ENCODE results near the gene RAB17. TPM values are rescaled to one million over a fixed set of nuclear protein-coding genes. Genes with fewer than 3 reads are reported as not detected.

RAB17 gene
- total RNA-seq, 2 experiments from 2014 or later: 0.31 to 0.40 TPM

DNA sequence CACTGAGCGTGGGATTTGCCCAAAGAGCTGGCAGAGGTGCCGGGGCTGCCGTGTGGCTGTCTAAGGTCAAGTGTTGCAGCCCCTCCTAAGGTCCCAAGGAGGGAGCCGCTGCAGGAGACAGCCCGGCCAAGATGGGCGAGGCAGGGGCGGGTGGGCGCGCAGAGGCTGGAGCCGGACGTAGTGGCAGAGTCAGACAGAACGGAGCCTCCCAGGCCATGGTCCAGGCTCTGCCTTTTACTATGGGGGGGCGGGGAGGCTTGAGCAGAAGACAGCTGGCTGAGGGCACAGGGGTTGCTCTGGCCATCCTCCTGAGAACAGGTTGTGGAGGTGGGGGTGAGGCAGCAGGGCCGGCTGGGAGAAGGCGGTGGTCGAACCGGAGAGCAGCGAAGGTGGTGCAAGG is 51.6 kb downstream of the RAB17 start:
- Mint-ChIP-seq H3K9me3 (no peaks in the 10 kb centered on the region), H3K4me3 (no peak overlapping the region), H3K4me1 (no peaks in the 10 kb centered on the region), H3K36me3 (no peaks in the 10 kb centered on the region), H3K27ac (no peak overlapping the region), H3K27me3 (no peaks in the 10 kb centered on the region)
- no peak for DNase-seq

DNA sequence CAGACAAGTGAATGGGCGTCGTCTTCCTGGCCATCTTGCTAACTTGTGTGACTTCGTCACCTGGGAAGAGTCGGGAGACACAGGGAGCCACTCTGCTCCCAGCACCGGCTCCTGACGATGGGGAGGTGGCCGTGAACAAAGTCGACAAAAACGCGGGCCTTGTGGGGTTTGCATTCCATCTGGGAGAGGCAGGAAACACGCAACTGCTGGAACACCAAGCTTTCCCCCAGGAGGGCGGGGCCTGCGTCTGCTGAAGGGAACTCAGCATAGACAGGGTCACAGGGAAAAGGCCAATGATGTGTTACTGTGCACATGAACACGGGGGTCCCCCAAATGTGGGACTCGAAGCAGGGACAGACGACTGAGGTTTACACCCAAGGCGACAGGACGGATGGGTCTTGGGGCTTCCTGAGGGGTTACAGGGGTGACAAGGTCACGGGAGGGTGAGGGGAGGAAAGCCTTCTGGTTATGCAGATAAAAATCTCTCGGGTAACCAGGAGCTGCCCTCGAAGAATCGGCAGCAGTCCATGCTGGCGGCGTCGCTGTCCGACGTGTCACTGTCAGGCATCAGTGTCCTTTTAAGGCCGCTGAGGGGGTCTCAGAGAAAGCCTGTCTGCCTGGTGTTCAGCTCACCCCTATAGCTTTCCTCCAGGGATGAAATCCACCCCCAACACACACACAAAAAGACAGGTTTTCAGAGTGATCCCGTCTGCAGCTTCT is 52.4 kb downstream of the RAB17 start:
- no peaks in the 10 kb centered on the region for H3K4me1 Mint-ChIP-seq
- no peaks in the 10 kb centered on the region for H3K36me3 Mint-ChIP-seq
- no peak for DNase-seq
- H3K27me3 Mint-ChIP-seq: no peaks in the 10 kb centered on the region
- no peak overlapping the region for H3K4me3 Mint-ChIP-seq
- no peak overlapping the region for H3K27ac Mint-ChIP-seq
- no peaks in the 10 kb centered on the region for H3K9me3 Mint-ChIP-seq

DNA sequence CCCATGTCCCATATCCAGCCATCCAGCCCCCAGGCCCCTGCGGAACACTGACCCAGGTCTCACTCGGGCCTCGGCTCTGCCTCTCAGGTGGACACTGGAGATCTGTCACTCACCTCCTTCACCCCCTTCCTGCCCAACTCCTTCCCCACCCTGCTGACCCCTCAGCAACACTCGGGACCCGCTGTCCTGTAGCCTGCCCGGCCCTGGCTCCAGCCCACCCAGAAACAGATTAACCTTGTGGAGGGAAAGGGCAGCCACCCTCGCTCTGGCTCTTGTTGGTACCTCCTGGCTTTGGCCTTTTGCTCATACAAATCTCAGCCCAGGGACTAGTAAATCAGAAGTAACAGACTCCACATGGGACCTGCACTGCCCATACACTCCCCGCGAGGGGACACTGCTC is 53.9 kb downstream of the RAB17 start:
- no peaks in the 10 kb centered on the region for H3K9me3 Mint-ChIP-seq
- H3K27ac Mint-ChIP-seq: no peak overlapping the region

DNA sequence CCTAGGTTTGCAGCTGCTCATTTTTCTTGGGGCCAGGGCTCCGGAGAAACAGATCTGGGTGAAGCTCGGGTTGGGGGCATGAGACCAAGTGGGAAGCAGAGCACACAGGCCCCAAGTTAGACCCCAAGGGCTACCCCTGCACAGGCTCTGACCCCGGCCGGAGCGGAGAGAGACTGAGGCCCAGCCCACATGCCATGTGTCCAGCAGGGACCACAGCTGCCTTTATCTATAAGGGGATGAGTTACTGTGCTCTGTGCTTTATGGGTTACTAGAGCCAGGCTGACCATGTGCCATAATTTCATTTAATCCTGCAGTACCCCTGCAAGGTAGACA is 54.5 kb downstream of the RAB17 start:
- H3K27ac Mint-ChIP-seq: no peak overlapping the region
- DNase-seq: no peak
- H3K27me3 Mint-ChIP-seq: no peaks in the 10 kb centered on the region

More for the DNA sequence above, 53.9 kb downstream of the RAB17 start:
- H3K36me3 Mint-ChIP-seq: no peaks in the 10 kb centered on the region
- no peaks in the 10 kb centered on the region for H3K27me3 Mint-ChIP-seq
- no peak overlapping the region for H3K4me3 Mint-ChIP-seq
- DNase-seq: no peak
- no peaks in the 10 kb centered on the region for H3K4me1 Mint-ChIP-seq

DNA sequence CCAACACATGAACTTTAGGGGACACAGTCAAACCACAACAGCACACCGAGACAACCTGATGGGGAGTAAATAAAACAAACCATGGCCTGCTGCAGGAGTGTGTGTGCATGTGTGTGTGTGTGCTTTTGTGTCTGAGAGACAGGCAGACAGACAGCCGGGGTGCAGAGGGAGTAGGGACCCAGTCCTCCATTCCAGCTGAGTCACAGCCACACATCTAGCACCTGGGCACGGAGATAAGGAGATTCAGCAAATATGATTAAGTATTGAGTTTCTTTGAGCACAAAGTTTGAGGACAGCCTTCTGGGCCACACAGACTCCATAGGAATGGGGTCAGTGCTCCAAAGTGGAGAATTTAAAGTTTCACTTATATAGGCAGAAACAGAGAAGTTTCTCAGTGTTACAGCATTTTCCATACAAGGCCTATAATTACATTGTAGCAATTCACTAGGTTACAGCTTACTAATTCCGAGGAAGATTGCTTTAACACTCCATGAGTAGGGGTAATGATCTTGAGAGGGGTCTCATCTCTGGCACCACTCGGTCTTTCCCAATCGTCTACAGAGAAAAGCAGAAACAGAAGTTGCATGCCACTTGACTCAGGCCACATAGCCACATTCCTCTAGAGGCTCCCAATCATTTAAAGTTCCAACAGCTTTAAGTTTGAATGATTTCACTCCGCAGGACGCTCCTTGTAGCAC is 55.0 kb downstream of the RAB17 start:
- Mint-ChIP-seq H3K9me3 (no peaks in the 10 kb centered on the region), H3K36me3 (no peaks in the 10 kb centered on the region), H3K4me1 (no peaks in the 10 kb centered on the region), H3K27ac (no peak overlapping the region), H3K27me3 (no peaks in the 10 kb centered on the region), H3K4me3 (no peak overlapping the region)
- DNase-seq: no peak

More for the DNA sequence above, 54.5 kb downstream of the RAB17 start:
- Mint-ChIP-seq H3K4me1 (no peaks in the 10 kb centered on the region), H3K9me3 (no peaks in the 10 kb centered on the region), H3K36me3 (no peaks in the 10 kb centered on the region), H3K4me3 (no peak overlapping the region)

DNA sequence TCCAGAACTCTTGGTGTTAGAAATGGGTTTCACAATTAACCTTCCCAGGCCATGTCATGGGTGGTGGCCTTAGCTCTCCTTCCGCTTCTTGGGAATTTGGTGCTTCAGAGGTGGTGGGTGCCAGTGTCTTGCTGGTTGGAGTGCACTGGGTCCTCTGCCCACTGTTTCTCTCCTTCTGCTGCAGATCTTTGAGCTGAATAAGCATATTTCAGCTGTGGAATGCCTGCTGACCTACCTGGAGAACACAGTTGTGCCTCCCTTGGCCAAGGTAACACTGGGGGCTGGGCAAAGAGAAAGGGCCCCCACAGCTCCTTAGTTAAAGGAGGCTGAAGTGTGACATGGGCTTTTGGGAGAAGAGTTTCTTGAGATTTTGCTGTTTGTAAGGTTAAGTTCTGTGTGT is 56.2 kb downstream of the RAB17 start:
- Mint-ChIP-seq H3K4me1 (no peaks in the 10 kb centered on the region), H3K27me3 (no peaks in the 10 kb centered on the region), H3K4me3 (no peak overlapping the region), H3K27ac (no peak overlapping the region), H3K36me3 (no peaks in the 10 kb centered on the region), H3K9me3 (no peaks in the 10 kb centered on the region)
- no peak for DNase-seq

DNA sequence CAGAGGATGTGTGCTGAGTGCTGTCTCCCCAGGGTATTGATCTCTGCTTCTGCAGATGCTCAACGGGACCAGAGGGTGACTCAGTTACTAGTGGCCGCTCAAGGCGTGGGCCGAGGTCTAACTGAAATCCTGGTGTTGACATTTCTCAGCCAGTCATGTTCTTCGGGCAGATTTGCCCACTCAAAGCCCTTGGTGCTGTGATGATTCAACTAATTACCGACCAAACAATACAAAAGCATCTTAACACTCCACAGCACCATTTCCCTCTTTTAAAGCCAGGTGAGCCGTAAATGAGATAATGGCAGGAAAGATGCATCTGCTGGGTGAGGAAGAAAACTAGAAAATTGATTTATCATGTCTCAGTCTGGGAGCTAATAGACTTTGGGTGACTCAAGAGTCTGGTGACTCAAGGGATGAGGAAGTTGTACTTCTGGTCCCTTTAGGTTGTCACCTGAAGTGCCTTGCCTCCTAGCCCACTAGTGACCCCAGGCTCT is 56.8 kb downstream of the RAB17 start:
- no peaks in the 10 kb centered on the region for H3K4me1 Mint-ChIP-seq
- no peaks in the 10 kb centered on the region for H3K27me3 Mint-ChIP-seq
- H3K36me3 Mint-ChIP-seq: no peaks in the 10 kb centered on the region
- H3K9me3 Mint-ChIP-seq: no peaks in the 10 kb centered on the region
- H3K27ac Mint-ChIP-seq: no peak overlapping the region
- no peak for DNase-seq
- H3K4me3 Mint-ChIP-seq: no peak overlapping the region

DNA sequence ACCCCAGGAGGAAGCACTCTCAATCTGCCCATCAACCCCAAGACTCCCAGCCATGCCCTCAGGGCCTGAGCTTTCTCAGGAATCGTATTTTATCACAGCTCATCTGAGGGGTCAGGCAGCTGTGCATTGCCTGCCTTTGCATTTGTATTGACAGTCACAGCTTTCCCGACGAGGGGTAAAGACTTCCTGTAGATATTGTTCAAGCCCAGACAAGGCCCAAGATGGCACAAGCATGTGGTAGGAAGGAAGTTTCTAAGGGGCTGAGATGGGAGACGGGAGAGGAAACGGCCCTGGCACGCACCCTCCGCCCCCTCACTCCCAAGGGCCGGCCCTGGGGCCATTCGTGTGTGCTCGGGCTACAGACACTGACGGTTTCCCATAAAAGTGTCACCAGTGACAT is 58.4 kb downstream of the RAB17 start:
- H3K4me3 Mint-ChIP-seq: no peak overlapping the region
- DNase-seq: no peak
- no peaks in the 10 kb centered on the region for H3K4me1 Mint-ChIP-seq
- no peak overlapping the region for H3K27ac Mint-ChIP-seq
- no peaks in the 10 kb centered on the region for H3K36me3 Mint-ChIP-seq
- H3K9me3 Mint-ChIP-seq: no peaks in the 10 kb centered on the region
- no peaks in the 10 kb centered on the region for H3K27me3 Mint-ChIP-seq

DNA sequence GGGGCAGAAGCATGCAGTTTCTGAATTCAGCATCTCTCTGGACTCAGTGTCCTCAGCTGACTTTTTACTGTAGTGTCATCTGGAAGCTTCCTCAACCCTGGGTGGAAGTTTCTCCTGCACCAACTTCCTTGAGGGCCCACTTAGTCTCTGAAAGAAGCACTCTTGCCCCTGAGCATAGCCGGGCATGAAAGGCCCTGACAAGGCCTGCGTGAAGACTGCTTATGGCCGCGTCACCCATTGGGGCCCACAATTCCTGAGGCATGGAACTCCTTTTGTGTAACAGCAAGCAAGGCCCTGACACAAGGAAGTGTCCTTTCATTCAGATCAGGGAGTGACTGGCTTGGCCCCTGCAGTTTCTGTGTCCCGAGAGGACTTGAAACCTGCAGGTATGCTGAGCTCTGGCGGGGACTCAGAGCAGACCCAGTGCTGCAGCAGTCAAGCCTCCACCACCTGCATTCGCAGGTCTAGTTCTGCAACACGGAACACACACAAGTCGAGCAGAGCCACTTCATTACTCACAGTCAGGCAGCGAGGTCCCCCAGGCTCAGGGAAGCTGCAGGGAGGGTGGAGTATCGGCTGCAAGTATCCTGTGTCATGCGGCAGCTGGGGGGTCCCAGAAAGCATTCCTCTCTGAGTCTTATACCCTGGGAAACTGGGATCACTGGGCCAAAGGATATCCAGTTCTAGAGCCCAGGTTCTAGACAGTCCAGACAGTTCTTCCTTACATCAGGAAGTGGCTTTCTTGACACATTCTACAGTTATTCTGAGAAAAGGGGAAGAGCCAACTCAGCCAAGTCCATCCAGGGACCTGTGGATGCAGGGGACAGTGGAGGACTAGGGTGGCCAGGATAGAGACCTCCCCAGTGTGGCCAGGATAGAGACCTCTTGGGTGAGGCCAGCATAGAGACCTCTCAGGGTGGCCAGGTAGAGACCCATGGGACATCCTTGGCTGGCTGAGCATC is 59.8 kb downstream of the RAB17 start:
- no peak overlapping the region for H3K4me3 Mint-ChIP-seq
- H3K27me3 Mint-ChIP-seq: no peaks in the 10 kb centered on the region
- H3K9me3 Mint-ChIP-seq: no peaks in the 10 kb centered on the region
- H3K27ac Mint-ChIP-seq: no peak overlapping the region
- no peaks in the 10 kb centered on the region for H3K4me1 Mint-ChIP-seq
- no peaks in the 10 kb centered on the region for H3K36me3 Mint-ChIP-seq
- DNase-seq: no peak

DNA sequence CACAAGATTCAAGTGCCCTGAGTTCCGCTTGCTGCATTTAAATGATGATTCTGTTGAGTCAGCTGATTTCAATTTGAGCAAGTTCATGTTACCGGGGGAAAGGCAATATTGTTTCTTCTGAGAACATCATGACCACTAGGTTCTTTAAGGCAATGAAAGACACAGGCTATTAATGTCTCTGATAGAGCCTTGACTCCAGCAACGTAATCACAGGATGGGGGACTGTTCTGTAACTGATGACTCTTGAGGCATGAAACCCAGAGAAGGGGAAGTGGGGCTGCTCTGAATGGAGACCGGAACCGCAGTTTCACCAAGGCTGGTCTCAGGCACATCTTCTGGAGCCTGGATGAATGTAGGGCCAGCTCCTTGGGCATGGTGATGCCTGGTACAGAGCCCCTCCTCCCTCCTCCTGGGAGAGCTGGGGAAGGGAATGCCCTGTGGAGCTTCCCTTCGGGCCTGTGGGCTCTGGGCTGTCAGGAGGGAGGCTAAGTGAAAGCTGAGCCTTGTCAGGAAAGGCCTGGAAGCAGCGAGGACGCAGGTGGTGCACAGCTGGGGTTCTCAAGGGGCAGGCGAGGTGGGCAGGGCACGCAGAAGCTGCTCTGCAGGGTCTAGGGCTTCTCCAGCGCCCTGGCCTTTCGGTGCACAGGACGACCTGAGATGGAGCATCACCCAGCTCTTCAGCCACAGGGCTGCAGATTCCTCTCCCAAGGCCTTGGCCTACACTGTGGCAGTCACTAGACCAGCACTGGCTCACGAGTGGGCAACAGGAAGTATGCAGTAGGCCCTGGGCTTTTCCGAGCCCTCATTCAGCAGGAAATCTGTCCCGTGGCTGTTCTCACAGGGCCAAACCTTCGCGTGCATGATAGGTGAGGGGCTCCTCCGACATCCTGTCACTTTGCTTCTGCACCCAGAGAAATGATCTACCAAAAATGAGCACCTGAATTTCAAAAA is 60.8 kb downstream of the RAB17 start:
- no peaks in the 10 kb centered on the region for H3K36me3 Mint-ChIP-seq
- no peak for DNase-seq
- H3K9me3 Mint-ChIP-seq: no peaks in the 10 kb centered on the region
- no peak overlapping the region for H3K27ac Mint-ChIP-seq
- no peaks in the 10 kb centered on the region for H3K27me3 Mint-ChIP-seq
- H3K4me3 Mint-ChIP-seq: no peak overlapping the region
- H3K4me1 Mint-ChIP-seq: no peaks in the 10 kb centered on the region

DNA sequence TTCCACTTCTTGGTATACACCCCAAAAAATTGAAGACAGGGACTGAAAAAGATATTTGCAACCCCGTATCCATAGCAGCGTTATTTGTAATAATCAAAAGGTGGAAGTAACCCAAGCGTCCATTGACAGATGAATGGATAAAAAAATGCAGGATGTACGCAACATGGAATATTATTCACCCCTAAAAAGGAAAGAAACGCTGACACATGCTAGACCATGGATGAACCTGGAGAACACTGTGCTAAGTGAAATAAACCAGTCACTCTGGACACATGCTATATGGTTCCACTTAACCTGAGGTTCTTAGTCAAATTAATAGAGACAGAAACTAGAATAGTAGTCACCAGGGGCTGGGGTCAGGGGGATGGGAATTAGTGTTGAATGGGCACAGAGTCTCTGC is 62.8 kb downstream of the RAB17 start:
- no peak for DNase-seq
- no peak overlapping the region for H3K4me3 Mint-ChIP-seq
- no peaks in the 10 kb centered on the region for H3K9me3 Mint-ChIP-seq
- no peaks in the 10 kb centered on the region for H3K36me3 Mint-ChIP-seq
- H3K27ac Mint-ChIP-seq: no peak overlapping the region
- no peaks in the 10 kb centered on the region for H3K4me1 Mint-ChIP-seq
- no peaks in the 10 kb centered on the region for H3K27me3 Mint-ChIP-seq

DNA sequence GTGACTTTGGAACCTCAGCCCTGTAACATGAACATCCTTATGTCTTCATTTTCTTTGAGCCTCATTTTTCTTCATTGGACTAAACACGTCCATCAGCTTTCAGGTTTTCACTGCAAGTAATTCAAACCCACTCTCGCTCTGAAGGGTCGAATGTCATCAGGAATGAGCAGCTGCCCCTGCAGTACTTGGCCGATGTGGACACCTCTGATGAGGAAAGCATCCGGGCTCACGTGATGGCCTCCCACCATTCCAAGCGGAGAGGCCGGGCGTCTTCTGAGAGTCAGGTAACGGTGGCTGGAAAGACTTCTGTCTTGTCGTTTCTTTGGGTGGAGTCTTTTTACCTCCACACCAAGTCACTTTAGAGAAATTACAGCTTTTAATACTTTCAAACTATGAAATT is 63.3 kb downstream of the RAB17 start:
- Mint-ChIP-seq H3K9me3 (no peaks in the 10 kb centered on the region), H3K27me3 (no peaks in the 10 kb centered on the region), H3K4me3 (no peak overlapping the region), H3K36me3 (no peaks in the 10 kb centered on the region), H3K27ac (no peak overlapping the region), H3K4me1 (no peaks in the 10 kb centered on the region)
- no peak for DNase-seq

DNA sequence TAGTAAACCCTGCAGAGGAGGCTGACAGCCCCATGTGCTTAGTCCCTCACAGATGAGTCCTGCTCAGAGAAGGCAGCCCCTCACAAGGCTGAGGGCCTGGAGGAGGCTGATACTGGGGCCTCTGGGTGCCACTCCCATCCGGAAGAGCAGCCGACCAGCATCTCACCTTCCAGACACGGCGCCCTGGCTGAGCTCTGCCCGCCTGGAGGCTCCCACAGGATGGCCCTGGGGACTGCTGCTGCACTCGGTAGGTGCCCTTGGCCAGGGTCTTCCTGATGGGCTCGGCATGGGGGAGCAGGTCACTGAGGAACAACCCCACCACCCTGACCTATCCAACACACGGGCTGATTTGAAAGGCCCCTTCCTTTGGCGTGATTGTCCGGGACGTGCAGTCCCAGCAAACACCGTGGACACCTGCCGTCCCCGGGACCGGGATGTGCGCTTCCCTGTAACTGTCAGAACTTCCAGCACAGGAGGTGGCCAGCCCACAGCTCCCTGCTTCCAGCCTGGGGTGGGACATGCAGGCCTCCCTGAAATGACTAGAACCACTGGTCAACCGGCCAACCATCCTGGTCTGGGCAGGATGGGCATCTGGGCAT is 64.9 kb downstream of the RAB17 start:
- H3K27ac Mint-ChIP-seq: no peak overlapping the region
- DNase-seq: no peak
- H3K27me3 Mint-ChIP-seq: no peaks in the 10 kb centered on the region
- H3K36me3 Mint-ChIP-seq: no peaks in the 10 kb centered on the region
- H3K4me1 Mint-ChIP-seq: no peaks in the 10 kb centered on the region
- no peaks in the 10 kb centered on the region for H3K9me3 Mint-ChIP-seq
- no peak overlapping the region for H3K4me3 Mint-ChIP-seq

DNA sequence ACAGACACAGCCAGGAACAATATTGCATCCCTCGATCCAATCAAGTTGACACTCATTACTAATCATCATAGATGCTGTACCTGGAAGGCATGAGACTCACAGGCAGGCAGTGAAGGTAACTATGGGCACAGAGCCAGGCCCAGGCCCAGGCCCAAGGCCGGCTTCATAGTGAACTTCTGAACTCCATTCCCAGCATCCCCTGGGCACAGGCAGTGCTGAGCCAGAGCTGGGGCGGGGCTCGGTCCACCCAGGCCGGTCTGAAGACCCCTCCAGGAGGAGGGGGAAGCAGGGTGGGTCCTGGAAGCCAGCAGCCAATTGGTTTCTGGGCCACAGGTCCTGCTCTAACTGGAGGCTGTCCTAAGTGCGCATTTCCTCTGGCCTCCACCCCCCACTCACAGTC is 65.9 kb downstream of the RAB17 start:
- no peaks in the 10 kb centered on the region for H3K4me1 Mint-ChIP-seq
- no peaks in the 10 kb centered on the region for H3K36me3 Mint-ChIP-seq
- H3K9me3 Mint-ChIP-seq: no peaks in the 10 kb centered on the region
- H3K27me3 Mint-ChIP-seq: no peaks in the 10 kb centered on the region
- H3K4me3 Mint-ChIP-seq: no peak overlapping the region
- no peak overlapping the region for H3K27ac Mint-ChIP-seq
- DNase-seq: no peak

Measured in activated naive CD8-positive, alpha-beta T cell treated with anti-CD3 and anti-CD28 coated beads for 36 hours (primary cell).